HG02870 (cell line): ENCODE data around the gene LPIN2.
A peak's percentile ranks its signal among the peaks of the same experiment; 100 is the strongest.
"Not testable (repeated sequence)": the region's sequence is repeated elsewhere in the genome, so short reads cannot be mapped to it uniquely, and the experiment has no call there.

Source experiments
- ATAC-seq: cut with Tn5 transposase; IDR thresholded peaks from one replicate; pipeline ENCODE4 v1.9.1; 2021; ENCODE audit warnings: mild to moderate bottlenecking, moderate library complexity; ENCODE audit not compliant: unreplicated experiment

LPIN2 gene

DNA sequence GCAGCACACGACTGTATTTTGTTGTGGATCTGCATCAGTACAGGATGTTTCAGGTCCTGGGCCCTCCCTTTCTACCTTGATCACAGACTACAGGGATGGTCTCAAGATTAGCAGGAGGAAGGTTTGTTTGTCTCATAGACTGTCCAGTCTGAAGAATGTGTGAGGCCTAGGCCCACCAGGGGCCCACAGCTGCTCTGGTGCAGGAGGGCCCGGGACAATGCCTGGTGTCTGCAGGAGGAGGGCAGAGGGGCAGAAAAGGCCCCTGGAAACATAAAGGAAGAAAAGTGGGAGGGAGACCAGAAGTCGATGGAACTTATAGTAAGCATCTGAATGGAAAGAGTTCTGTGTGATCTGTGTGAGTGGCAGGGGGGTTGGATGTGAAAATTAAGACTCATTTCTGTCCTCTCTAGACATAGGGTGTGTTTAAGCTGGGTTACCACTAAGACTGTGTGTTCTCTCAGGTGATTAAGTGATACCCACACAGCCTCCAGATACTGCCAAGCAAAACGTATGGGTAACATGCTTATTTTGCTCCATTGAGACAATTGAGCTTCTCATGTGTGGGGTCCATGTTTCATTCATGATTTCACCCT lies 33.4 kb upstream of the LPIN2 start:
- ATAC-seq = peak; percentile 97

GRCh38 chr18:3044931-3045698 lies 32.2 kb upstream of the LPIN2 start:
- no peak for ATAC-seq

DNA sequence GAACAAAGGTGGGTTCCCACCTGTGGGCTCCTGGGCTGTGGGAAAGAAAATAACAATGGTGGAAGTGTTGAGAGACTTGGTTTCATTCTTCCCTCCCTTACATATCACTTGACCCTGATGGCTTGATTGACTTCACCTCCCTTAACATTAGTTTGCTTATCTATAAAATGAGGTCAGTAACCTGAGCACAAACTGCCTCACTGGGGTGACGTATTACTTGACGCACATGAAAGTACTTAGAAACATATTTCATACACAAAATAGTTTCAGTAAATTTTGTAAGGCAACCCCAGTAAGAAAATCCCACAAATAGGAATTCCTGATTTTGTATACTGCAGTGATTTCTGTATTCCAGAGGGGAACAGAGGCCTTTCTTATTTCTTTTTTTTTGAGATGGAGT lies 29.4 kb upstream of the LPIN2 start:
- ATAC-seq = no peak

GRCh38 chr18:3041843-3042242 lies 28.9 kb upstream of the LPIN2 start:
- no peak for ATAC-seq

DNA sequence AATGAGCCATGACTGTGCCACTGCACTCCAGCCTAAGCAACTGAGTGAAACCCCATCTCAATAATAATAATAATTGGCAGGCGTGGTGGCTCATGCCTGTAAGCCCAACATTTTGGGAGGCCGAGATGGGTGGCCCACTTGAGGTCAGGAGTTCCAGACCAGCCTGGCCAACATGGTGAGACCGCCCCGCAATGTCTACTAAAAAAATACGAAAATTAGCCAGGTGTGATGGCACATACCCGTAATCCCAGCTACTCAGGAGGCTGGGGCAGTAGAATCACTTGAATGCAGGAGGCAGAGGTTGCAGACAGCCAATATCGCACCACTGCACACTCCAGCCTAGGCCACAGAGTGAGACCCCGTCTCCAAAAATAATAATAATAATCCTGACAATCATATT lies 27.9 kb upstream of the LPIN2 start:
- ATAC-seq = no peak

- ATAC-seq = no peak
Observed at GRCh38 chr18:3040173-3040572, 27.2 kb upstream of the LPIN2 start.

GRCh38 chr18:3037423-3037915 lies 24.5 kb upstream of the LPIN2 start:
- peak; percentile 99 for ATAC-seq

GRCh38 chr18:3036108-3036507 lies 23.2 kb upstream of the LPIN2 start:
- no peak for ATAC-seq

- ATAC-seq = no peak
Observed at GRCh38 chr18:3035635-3036034, 22.7 kb upstream of the LPIN2 start.

GRCh38 chr18:3032721-3033120 lies 19.8 kb upstream of the LPIN2 start:
- ATAC-seq = no peak

- ATAC-seq = no peak
Observed at GRCh38 chr18:3029215-3029952, 16.4 kb upstream of the LPIN2 start.

- not testable (repeated sequence) for ATAC-seq
Observed at GRCh38 chr18:3028115-3028514, 15.2 kb upstream of the LPIN2 start.

DNA sequence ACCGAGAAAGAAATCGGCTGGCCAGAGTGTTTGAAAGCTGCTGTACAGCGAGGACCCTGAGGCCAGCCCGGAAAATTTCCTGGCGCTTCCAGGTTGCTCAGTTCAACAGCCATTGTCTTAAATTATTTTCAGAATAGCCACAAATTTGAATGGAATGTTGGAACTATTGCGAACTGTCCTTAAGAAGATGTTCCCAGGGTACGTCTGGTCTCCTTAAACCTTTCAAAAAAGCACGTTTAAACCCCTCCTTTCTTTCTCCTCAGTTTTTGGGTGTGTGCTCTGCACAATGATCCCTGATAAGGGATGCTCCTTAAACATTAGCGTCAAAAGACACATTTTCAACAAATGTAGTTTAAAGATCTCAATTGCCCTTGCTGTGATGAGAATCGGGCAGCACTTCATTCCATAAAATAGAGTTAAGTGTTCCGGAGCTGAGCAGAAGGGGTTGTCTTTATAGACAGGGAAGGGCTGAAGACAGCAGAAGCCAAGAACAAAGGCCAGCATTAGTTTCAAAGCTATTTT lies 14.5 kb upstream of the LPIN2 start:
- no peak for ATAC-seq

- ATAC-seq = no peak
Observed at GRCh38 chr18:3025544-3025943, 12.6 kb upstream of the LPIN2 start.

- ATAC-seq = not testable (repeated sequence)
Observed at GRCh38 chr18:3023603-3024002, 10.7 kb upstream of the LPIN2 start.

DNA sequence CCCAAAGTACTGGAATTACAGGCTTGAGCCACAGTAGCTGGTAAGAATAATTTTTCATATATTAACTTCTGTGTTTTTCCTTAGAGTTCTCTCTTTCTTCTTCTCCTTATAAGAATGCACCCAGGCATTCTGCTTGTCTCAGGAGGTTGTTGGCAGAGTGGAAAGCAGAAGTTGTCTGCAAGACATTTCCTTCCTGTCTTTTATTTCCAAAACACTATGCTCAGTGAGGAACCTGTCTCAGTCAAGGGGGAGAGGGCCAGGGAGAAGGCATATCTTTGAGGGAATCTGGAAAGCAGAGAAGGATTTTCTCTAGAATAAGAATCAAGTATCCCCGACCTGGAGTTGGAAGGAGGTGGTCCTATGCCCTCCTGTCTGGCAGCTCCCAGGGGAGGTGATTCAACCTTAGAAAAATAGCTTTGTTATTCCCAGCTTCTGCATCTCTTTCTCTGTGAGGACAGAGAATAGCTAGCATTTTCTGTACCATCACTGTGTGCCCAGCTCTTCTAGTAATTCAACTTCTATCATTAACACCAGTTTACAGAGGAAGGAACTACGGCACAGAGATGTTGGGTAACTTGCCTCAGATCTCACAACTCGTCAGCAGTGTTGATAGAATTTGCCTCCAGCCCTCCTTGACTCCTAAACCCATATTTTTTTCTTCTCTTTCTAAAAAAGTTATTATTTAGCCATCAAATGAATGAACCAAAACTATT lies 3.8 kb upstream of the LPIN2 start:
- no peak for ATAC-seq

- no peak for ATAC-seq
Observed at GRCh38 chr18:3015851-3016250, 2.9 kb upstream of the LPIN2 start.

GRCh38 chr18:3015204-3015592 lies 2.3 kb upstream of the LPIN2 start:
- no peak for ATAC-seq

DNA sequence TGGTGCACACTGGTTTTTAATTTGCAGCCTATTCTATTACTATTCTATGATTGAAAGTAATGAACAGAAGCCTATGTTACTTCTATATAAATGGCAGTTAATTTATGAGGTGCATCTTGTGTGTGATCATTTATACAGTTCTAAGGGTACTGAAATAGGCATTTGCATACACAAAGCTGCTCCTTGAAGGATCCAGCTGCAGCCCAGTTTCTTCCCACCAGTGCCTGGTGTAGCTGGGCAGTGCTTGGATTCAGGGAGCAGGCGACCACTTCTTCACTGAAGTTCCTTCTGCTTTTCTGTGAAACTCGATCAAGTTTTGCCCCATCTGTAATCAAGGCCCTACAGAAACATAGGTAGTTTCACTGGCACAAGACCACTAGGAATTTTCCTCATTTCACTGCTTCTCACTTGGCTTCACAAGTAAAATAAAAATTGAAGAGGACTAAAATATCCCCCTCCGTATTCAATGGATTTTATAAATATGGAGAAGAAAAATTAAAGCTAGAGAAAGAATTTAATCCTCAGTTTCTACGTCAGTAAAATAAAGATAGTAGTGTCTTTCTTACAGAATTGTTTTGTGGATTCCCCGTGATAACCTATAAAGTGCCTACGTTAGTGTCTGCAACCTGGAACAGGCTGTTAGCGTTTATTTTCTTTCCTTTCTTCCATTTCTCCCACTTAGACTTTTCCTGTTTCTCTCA lies 1.7 kb upstream of the LPIN2 start:
- ATAC-seq = no peak
